CD4-positive, alpha-beta T cell treated with Interleukin-10 for 1 hour (primary cell): Measurements from ENCODE around the gene RPRD1B.

ENCODE experiments used
- DNase-seq: peaks from one replicate; pipeline ENCODE4 v3.0.0-alpha.2; 2020

The RPRD1B gene

GRCh38 chr20:38126146-38126921, 92.8 kb downstream of the RPRD1B start:
- DNase-seq, result no peak

- no peak for DNase-seq
Observed at GRCh38 chr20:38126932-38127621, 93.5 kb downstream of the RPRD1B start.

GRCh38 chr20:38127920-38128528, 94.5 kb downstream of the RPRD1B start:
- DNase-seq, result no peak

GRCh38 chr20:38128691-38129090, 95.1 kb downstream of the RPRD1B start:
- no peak for DNase-seq

GRCh38 chr20:38129248-38129865, 95.8 kb downstream of the RPRD1B start:
- DNase-seq, result no peak

- DNase-seq, result no peak
Observed at GRCh38 chr20:38129893-38130609, 96.5 kb downstream of the RPRD1B start.

- no peak for DNase-seq
Observed at GRCh38 chr20:38130687-38131587, 97.4 kb downstream of the RPRD1B start.

- DNase-seq, result no peak
Observed at GRCh38 chr20:38131588-38132121, 98.1 kb downstream of the RPRD1B start.

- no peak for DNase-seq
Observed at GRCh38 chr20:38132156-38132909, 98.8 kb downstream of the RPRD1B start.

GRCh38 chr20:38132910-38133501, 99.5 kb downstream of the RPRD1B start:
- DNase-seq, result no peak

GRCh38 chr20:38133680-38134426, 100.3 kb downstream of the RPRD1B start:
- DNase-seq, result no peak

- no peak for DNase-seq
Observed at GRCh38 chr20:38134427-38135270, 101.1 kb downstream of the RPRD1B start.

GRCh38 chr20:38135271-38135650, 101.7 kb downstream of the RPRD1B start:
- no peak for DNase-seq

- no peak for DNase-seq
Observed at GRCh38 chr20:38135651-38136420, 102.3 kb downstream of the RPRD1B start.

GRCh38 chr20:38136421-38137245, 103.1 kb downstream of the RPRD1B start:
- DNase-seq, result no peak

GRCh38 chr20:38137441-38138037, 104.0 kb downstream of the RPRD1B start:
- no peak for DNase-seq
